Kidney epithelial cell (primary cell): ENCODE data around the gene DLX4. TPM values are rescaled to one million over a fixed set of nuclear protein-coding genes. Genes with fewer than 3 reads are reported as not detected.

Source experiments
- DNase-seq: peaks from one replicate; pipeline ENCODE4 v3.0.0-alpha.2; 2010; ENCODE audit warnings: low read depth
- H3K27me3 ChIP-seq: 2 replicates; pipeline ENCODE4 v1.6.0; 2011; ENCODE audit warnings: low read length; ENCODE audit not compliant: control insufficient read depth, insufficient read depth
- H3K36me3 ChIP-seq: 2 replicates; pipeline ENCODE4 v1.5.1; 2011; ENCODE audit warnings: low read length; ENCODE audit not compliant: control insufficient read depth, insufficient read depth
- H3K4me3 ChIP-seq: 2 replicates; pipeline ENCODE4 v1.5.1; 2011; ENCODE audit warnings: low read depth, mild to moderate bottlenecking, control low read depth, low read length
- CTCF ChIP-seq: IDR thresholded peaks from 2 replicates; pipeline ENCODE4 v1.5.1; 2011; ENCODE audit warnings: mild to moderate bottlenecking, moderate library complexity, low read length, control low read depth, inconsistent platforms; ENCODE audit not compliant: insufficient read depth, poor library complexity, severe bottlenecking
- total RNA-seq: library from RNA; depleted of rRNA; stranded (reverse); fragments of >200 nt; gene quantifications from 2 replicates; pipeline ENCODE4 v1.2.3, GENCODE V29; 2015

The DLX4 gene
- total RNA-seq, 1 donor from 2014 or later: 0.50 TPM

- H3K4me3 ChIP-seq: no peak overlapping the region
- no peak for DNase-seq
- peaks cover 97% of the 10 kb centered on the region for H3K27me3 ChIP-seq
- no peaks in the 10 kb centered on the region for H3K36me3 ChIP-seq
- TF ChIP-seq CTCF: no peak
These were observed 1.8 kb upstream of the DLX4 start for GRCh38 chr17:49967205-49967604.

GRCh38 chr17:49967621-49968404, 1.2 kb upstream of the DLX4 start:
- DNase-seq: no peak
- TF ChIP-seq CTCF: no peak
- H3K4me3 ChIP-seq: peak overlapping the region; percentile 40

GRCh38 chr17:49968405-49969133, 421 bp upstream of the DLX4 start:
- no peak for TF ChIP-seq CTCF
- DNase-seq: no peak
- Histone ChIP-seq H3K27me3 (peaks cover 97% of the 10 kb centered on the region), H3K4me3 (peak overlapping the region; percentile 40), H3K36me3 (no peaks in the 10 kb centered on the region)

More at GRCh38 chr17:49967621-49968404, 1.2 kb upstream of the DLX4 start:
- Histone ChIP-seq H3K27me3 (peaks cover 97% of the 10 kb centered on the region), H3K36me3 (no peaks in the 10 kb centered on the region)

- H3K36me3 ChIP-seq: no peaks in the 10 kb centered on the region
- no peak for DNase-seq
- no peak overlapping the region for H3K4me3 ChIP-seq
- no peak for TF ChIP-seq CTCF
- H3K27me3 ChIP-seq: peaks cover 97% of the 10 kb centered on the region
These were observed 902 bp downstream of the DLX4 start for GRCh38 chr17:49969795-49970389.

- no peak for TF ChIP-seq CTCF
- H3K27me3 ChIP-seq: peaks cover 96% of the 10 kb centered on the region
- no peaks in the 10 kb centered on the region for H3K36me3 ChIP-seq
- DNase-seq: no peak
- no peak overlapping the region for H3K4me3 ChIP-seq
These were observed 1.5 kb downstream of the DLX4 start for GRCh38 chr17:49970498-49970897.
